ENCODE data around the gene INO80D.

Gene INO80D

GRCh38 chr2:206071807-206072206 is 14.2 kb downstream of the INO80D start:
- no peak for TF ChIP-seq CTCF (IDR thresholded peaks at IDR 0.05; ENCODE audit: low read depth, low read length)
- DNase-seq (ENCODE audit: low read depth, low spot score), result no peak
- no peak overlapping the region for H3K4me3 ChIP-seq (ENCODE audit: low read depth, low read length)
- in situ Hi-C loops (cut with HindIII; ENCODE audit: low sequenced_read_pairs), result no loop called here

- in situ Hi-C loops (cut with HindIII; ENCODE audit: low sequenced_read_pairs), result no loop called here
- no peak overlapping the region for H3K4me3 ChIP-seq (ENCODE audit: low read depth, low read length)
- DNase-seq (ENCODE audit: low read depth, low spot score), result no peak
- TF ChIP-seq CTCF (IDR thresholded peaks at IDR 0.05; ENCODE audit: low read depth, low read length), result no peak
Measured at GRCh38 chr2:206069417-206069816, 16.6 kb downstream of the INO80D start.

GRCh38 chr2:206068207-206068606 is 17.8 kb downstream of the INO80D start:
- TF ChIP-seq CTCF (IDR thresholded peaks at IDR 0.05; ENCODE audit: low read depth, low read length), result no peak
- in situ Hi-C loops (cut with HindIII; ENCODE audit: low sequenced_read_pairs), result no loop called here

GRCh38 chr2:206064077-206064476 is 21.9 kb downstream of the INO80D start:
- no peak for DNase-seq (ENCODE audit: low read depth, low spot score)
- TF ChIP-seq CTCF (IDR thresholded peaks at IDR 0.05; ENCODE audit: low read depth, low read length), result no peak
- in situ Hi-C loops (cut with HindIII; ENCODE audit: low sequenced_read_pairs), result no loop called here
- no peak overlapping the region for H3K4me3 ChIP-seq (ENCODE audit: low read depth, low read length)

More at GRCh38 chr2:206068207-206068606, 17.8 kb downstream of the INO80D start:
- H3K4me3 ChIP-seq (ENCODE audit: low read depth, low read length), result no peak overlapping the region
- no peak for DNase-seq (ENCODE audit: low read depth, low spot score)

- DNase-seq (ENCODE audit: low read depth, low spot score), result no peak
- TF ChIP-seq CTCF (IDR thresholded peaks at IDR 0.05; ENCODE audit: low read depth, low read length), result no peak
- in situ Hi-C loops (cut with HindIII; ENCODE audit: low sequenced_read_pairs), result no loop called here
- no peak overlapping the region for H3K4me3 ChIP-seq (ENCODE audit: low read depth, low read length)
Measured at GRCh38 chr2:206063635-206064034, 22.3 kb downstream of the INO80D start.

- in situ Hi-C loops (cut with HindIII; ENCODE audit: low sequenced_read_pairs), result no loop called here
- TF ChIP-seq CTCF (IDR thresholded peaks at IDR 0.05; ENCODE audit: low read depth, low read length), result no peak
- no peak overlapping the region for H3K4me3 ChIP-seq (ENCODE audit: low read depth, low read length)
- no peak for DNase-seq (ENCODE audit: low read depth, low spot score)
Measured at GRCh38 chr2:206062724-206063123, 23.2 kb downstream of the INO80D start.

GRCh38 chr2:206056286-206056685 is 29.7 kb downstream of the INO80D start:
- TF ChIP-seq CTCF (IDR thresholded peaks at IDR 0.05; ENCODE audit: low read depth, low read length), result no peak
- no peak for DNase-seq (ENCODE audit: low read depth, low spot score)
- no peak overlapping the region for H3K4me3 ChIP-seq (ENCODE audit: low read depth, low read length)
- in situ Hi-C loops (cut with HindIII; ENCODE audit: low sequenced_read_pairs), result no loop called here
